IPS-18c (cell line): ENCODE data around the gene STX4.

ENCODE experiments used
- H3K4me3 ChIP-seq: 2 replicates; pipeline ENCODE4 v1.7.0; 2013; ENCODE audit warnings: low read depth, mild to moderate bottlenecking, low read length, moderate library complexity; ENCODE audit not compliant: insufficient read depth
- H3K9me3 ChIP-seq: one replicate; pipeline ENCODE4 v1.6.1; 2013; ENCODE audit warnings: mild to moderate bottlenecking, low read length, moderate library complexity; ENCODE audit not compliant: control insufficient read depth, insufficient read depth

Gene STX4

DNA sequence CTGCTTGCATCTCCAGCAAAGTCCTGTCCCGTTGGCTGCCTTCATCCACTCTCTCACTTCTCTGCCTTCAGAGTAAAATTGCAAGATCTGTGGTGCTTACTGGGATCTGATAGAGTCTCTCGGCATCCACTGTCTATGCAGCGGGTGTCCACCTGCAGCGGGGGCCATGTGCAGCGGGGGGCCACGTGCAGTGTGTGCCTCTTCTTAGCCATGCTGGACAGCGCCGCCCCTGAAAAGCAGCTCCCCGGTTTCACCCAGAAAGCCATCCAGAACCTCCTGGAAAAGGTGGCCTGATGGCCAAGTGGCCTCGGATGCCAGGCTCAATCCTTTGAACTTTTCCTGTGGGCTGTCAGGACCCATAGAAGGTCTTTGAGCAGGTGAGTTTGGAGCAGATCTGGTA is 9.5 kb downstream of the STX4 start:
- Histone ChIP-seq H3K9me3 (no peaks in the 10 kb centered on the region), H3K4me3 (no peak overlapping the region; the same call in 1 of the 2 replicates)

DNA sequence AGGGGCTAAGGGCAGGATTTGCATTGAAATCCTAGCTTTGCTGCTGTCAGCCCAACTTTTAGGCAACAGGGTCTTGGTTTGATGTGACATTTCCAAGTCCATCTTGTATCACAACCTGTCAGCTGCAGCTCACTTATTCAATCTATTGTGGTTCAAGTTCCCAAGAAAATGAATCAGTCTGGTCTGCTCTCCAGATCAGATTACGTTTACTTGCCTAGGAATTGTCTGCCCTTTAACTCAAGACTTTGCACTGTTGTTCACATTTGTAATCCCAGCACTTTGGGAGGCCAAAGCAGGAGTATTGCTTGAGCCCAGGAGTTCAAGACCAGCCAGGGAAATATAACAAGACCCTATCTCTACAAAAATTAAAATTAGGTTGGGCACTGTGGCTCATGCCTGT is 10.0 kb downstream of the STX4 start:
- no peaks in the 10 kb centered on the region for H3K9me3 ChIP-seq
- no peak overlapping the region for H3K4me3 ChIP-seq

DNA sequence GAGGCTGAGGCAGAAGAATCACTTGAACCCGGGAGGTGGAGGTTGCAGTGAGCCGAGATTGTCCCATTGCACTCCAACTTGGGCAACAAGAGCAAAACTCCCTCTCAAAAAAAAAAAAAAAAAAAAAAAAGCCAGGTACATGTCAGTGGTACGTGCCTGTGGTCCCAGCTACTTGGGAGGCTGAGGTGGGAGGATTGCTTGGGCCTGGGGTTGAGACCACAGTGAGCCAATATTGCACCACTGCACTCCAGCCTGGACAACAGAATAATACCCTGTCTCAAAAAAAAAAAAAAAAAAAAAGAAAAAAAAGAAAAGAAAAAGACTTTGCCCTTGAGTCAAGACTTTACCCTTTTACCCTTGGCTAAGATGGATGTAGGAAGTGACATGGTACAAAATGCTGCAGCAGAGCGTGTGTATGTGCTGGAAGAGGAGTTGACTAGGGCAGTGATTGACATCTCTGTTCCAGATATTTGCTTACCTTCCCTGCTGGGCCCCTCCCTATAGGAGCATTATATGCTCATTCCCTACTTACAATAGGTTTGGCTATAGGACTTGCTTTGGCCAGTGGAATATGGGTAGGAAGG is 10.6 kb downstream of the STX4 start:
- H3K9me3 ChIP-seq = no peaks in the 10 kb centered on the region
- H3K4me3 ChIP-seq = no peak overlapping the region

DNA sequence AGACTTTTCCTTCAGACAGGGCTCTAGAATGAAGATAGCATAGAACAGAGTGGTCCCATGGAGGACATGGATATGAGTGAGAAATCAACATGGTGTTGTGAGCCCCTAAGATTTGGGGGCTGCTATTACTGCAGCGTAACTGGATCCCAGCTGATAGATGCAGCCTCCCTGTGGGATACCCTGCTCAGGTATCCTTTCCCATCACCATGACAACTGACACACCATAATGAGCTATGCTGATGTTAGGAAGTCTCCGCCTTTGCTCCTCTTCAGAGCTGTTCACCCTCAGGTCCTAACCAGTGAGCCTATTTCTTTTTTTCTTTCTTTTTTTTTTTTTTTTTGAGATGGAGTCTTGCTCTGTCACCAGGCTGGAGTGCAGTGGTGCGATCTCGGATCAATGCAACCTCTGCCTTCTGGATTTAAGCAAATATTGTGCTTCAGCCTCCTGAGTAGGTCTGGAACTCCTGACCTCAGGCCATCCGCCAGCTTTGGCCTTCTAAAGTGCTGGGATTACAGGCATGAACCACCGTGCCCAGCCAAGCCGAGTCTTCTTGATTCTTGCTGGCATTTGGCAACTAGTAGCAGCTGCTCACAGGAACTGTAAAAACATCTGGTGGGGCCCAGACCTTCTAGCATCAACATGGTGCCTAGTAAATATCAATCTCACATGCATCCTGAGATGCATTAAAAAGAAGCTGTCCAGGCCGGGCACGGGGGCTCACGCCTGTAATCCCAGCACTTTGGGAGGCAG is 17.1 kb downstream of the STX4 start:
- no peak overlapping the region for H3K4me3 ChIP-seq
- H3K9me3 ChIP-seq = peaks cover 2% of the 10 kb centered on the region

DNA sequence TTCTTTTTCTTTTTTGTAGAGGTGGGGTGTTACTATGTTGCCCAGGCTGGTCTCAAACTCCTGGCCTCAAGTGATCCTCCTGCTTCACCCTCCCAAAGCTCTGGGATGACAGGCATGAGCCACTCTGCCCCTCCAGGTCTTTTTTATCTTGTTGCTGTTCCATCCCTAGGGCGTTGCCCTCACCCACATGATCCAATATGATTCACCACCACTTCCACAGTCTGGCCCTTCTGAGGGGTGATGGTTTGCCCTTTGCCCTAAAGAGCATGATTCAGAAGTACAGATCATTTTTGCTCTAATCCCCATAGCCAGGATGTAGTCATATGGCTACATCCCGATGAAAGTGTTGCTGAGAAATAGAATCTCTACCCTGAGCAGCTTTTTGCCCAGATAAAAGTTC is 18.8 kb downstream of the STX4 start:
- Histone ChIP-seq H3K9me3 (peaks cover 2% of the 10 kb centered on the region), H3K4me3 (no peak overlapping the region)

DNA sequence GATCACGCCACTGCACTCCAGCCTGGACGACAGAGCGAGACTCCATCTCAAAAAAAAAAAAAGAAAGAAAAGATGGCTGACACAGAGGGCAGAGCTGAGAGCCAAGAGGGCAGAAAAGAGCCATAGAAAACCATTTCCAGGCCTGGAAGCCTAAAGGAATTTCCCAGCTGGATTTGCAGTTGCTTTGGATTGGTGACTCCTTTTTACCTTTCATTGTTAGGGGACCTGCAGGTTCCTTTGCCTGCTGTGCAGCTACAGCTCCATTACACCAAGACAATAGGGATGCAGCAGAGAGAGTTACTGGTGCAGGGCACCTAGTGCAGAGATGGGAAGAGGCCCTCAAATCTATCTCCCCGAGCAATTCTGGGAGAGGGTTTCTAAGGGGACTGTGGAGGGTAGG is 22.3 kb downstream of the STX4 start:
- Histone ChIP-seq H3K4me3 (no peak overlapping the region), H3K9me3 (peaks cover 2% of the 10 kb centered on the region)

DNA sequence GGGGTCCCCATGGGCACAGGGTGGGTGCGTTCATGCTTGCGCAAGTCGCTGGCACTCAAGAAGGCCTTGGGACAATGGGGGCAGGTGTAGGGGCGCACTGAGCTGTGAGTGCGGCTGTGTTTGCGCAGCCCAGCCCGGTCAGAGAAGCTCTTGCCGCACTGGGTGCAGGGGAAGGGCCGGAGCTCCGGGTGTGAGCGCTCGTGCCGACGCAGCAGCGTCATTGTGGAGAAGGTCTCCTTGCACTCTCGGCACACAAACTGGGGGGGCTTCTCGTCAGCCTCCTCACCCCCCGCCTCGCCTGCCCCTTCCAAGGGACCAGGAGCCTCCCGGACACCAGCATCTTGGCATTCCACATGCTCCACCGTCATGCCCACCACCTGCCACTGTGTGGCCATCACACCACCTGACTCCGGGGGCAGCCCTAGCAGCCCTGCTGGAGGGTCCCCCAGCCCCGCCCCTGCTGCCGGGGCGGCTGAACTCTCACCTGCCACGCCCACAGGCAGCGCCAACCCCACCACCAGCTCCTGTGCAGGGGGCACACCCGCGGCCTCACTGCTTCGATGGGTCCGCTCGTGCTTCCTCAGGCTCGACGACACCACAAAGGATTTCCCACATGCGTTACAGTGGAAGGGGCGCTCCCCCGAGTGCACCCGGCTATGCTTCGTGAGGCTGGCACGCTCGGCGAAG is 27.9 kb downstream of the STX4 start:
- no peak overlapping the region for H3K4me3 ChIP-seq
- H3K9me3 ChIP-seq = no peaks in the 10 kb centered on the region

DNA sequence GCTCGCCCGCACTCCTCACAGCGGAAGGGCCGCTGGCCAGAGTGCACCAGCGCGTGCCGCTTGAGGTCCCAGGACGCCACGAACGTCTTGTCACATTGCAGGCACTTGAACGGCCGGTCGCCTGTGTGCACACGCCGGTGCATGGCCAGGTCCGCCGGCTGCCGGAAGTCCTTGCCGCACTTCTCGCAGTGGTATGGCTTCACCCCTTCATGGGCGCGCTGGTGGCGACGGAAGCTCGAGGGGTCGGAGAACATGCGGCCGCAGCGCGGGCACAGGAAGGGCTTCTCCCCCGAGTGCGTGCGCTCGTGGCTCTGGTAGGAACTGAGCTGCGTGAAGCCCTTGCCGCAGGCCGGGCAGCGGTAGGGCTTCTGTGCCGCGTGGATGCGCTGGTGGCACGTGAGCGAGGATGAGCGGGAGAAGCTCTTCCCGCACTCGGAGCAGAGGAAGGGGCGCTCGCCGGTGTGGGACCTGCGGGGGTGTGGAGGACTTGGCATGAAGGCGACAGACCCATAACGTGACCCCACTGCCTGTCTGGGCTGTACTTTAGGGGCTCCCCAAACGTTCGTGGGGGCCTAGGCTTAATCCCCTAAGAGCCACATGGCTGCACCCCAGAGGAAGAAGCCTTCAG is 28.6 kb downstream of the STX4 start:
- Histone ChIP-seq H3K4me3 (no peak overlapping the region), H3K9me3 (no peaks in the 10 kb centered on the region)

DNA sequence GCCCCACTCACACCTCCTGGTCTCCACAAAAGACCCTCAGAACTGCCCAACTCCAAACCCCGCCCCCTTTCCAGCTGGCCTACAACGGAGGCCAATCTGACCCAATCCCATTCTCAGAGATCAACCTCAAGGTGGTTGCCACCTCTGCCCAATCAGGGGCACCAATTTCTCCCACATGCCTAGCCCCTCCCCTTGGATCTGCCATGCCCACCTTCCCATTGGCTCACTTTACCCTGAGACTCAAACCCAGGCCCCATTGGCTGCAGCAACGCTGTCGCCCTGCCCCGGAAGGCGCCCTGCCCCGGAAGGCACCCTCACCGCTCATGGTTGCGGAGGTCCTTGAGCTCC is 30.1 kb downstream of the STX4 start:
- H3K4me3 ChIP-seq = no peak overlapping the region
- H3K9me3 ChIP-seq = no peaks in the 10 kb centered on the region

DNA sequence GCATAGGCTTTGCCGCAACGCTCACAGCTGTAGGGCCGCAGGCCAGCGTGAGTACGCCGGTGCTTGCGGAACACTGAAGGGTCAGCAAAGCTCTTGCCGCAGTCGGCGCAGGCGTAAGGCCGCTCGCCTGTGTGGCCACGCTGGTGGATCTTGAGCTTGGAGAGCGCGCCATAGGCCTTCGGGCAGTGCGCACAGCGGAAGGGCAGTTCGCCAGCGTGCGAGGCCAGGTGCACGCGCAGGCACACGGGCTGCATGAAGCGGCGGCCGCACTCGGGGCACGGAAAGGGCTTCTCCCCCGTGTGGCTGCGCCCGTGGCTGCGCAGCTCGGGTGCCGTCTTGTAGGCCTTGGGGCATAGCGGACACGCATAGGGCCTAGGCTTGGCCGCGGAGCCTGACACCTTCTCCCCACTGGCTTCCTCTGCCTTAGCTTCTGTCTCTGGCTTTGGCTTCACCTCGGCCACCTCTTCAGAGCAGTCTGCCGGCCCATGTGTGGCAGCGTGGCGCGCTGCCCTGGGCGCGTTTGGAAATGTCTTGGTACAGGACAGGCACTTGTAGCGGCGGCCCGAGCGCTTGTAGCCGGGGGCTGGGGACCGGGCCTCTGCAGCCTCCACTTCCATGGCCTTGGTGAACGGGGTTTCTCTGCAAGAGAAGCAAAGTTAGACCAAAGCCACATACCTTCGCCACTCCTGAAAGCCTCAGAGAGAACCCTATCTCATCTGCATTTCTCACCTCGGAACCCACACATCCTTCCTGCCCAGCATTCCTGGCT is 30.7 kb downstream of the STX4 start:
- no peaks in the 10 kb centered on the region for H3K9me3 ChIP-seq
- no peak overlapping the region for H3K4me3 ChIP-seq

DNA sequence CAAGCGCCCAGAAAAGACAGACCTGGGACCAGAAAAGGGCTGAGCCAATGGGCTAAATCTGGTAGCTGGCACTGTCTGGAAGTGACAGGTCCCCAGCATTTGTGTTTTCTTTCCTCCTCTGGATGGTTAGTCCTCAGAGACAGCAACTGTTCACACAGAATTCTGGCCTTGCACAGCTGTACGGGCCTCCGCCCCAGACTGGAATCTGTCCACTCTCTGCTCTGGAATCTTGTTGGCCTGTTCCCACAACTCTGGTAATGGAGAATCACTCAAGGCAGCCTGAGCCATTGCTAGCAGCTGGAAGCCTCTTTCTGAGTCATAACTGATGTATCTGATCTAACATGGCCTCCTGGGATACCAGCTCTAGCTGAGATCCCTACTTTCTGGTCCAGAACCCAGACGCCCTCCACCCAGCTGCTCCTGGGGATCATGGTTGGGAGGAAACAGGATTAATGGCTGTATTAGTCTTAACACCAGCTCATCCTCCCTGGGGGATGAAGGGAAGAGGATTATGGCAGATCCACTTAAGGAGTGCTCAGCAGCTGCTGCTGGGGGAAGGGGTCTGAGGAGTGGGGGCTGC is 31.6 kb downstream of the STX4 start:
- Histone ChIP-seq H3K9me3 (no peaks in the 10 kb centered on the region), H3K4me3 (no peak overlapping the region)

DNA sequence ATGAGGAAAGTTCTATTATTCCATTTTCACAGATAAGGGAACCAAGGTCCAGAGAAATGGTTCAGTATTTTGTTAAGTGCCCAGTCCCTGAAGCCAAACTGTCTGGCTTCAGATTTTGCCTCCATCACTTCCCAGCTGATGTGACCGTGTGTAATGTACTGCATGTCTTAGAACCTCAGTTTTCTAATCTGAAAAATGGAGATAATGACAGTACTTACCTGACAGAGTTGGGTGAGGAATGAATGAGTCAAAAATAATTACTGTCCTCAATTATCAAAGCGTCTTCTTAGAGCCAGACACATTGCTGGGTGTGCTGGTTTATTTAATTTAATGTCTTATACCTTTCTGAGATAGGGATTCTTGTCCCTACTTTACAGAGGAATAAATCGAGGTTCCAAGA is 34.0 kb downstream of the STX4 start:
- H3K4me3 ChIP-seq = no peak overlapping the region

DNA sequence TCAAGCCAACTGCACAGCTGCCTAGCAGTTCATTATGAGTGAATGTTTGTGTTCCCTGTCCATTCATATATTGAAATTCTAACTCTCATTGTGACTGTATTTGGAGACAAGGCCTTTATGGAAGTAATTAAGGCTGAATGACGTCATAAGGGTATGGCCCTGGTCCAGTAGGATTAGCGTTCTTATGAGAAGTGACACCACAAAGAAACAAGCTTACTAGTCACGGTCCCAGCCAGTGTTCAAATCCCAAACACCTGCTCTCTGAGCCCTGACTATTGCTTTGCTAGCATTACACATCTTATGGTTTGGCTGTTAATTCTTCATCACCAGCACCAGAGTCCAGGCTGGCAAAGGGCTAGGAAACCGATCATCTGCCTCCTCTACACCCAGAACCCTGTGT is 38.5 kb downstream of the STX4 start:
- peak overlapping the region; percentile 100; the same call in 1 of the 2 replicates for H3K4me3 ChIP-seq
- no peaks in the 10 kb centered on the region for H3K9me3 ChIP-seq

More for the DNA sequence above, 34.0 kb downstream of the STX4 start:
- H3K9me3 ChIP-seq = no peaks in the 10 kb centered on the region

DNA sequence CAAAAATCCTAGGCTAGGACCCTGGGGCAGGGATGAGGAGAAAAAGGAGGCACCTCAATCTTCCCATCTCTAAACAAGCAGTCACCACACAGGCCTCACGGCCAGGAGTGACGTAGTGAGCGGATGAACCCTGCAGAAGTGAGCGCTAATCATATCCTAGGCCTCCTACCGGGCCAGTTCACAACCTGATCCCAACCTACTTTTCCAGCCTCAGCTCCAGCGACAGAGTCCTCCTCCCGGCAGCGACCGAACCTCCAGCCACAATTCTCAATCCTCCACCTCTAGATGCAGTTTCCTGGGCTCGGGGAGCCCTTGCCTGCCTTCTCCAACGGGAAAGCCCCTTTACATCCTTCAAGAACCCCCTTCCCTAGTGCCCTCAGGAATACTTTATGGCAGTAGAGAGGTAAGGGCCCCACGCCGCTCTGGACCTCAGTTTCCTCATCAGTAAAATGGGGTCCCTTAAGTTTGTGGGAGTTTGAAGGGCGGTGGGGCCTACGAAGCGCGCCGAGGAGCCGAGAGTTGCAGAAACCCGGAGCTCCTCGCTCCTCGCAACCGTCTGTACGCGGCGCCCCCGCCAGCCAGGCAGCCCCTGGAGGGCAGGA is 39.3 kb downstream of the STX4 start:
- Histone ChIP-seq H3K9me3 (no peaks in the 10 kb centered on the region), H3K4me3 (peak overlapping the region; percentile 100)

DNA sequence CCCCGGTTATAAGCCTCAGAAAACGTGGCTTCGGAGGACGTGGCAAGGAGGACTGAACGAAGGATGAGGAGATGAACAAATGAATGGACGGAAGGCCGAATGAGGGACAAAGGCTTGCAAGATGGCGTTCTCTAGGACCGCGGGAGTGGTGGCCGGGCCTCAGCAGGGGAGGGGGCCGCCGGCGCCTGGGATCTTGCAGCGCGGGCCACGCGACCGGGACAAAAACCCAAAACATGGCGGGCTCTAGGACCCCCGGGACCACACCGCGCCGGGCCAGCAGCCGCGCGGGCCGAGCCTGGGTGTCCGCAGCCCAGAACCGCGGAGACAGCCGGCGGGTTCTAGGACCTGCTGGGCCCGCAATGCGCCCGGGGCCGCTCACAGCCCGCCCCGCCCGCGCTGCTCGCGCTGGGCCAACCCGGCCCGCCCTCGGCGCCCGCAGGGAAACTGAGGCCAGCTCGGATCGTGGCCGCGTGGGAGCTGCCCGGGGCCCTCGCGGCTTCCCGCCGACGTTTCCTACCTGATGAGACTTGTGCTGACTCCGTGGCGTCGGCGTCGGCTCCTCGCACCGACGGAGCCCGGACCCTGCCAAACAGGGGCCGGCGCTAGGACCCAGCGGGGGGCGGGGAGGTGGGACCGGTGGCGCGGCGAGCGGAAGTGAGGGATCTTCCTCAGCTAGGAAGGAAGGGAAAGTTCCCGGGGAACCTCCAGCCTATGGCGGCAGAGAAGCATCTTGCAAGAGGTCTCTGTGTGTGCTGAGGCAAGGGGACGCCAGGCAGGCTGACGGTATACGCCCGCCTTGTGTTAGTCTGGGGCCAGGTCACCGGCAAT is 40.0 kb downstream of the STX4 start:
- H3K4me3 ChIP-seq = peak overlapping the region; percentile 100

More for the DNA sequence above, 40.0 kb downstream of the STX4 start:
- no peaks in the 10 kb centered on the region for H3K9me3 ChIP-seq
